ENCODE results near the gene CCDC28B.

Gene CCDC28B

DNA sequence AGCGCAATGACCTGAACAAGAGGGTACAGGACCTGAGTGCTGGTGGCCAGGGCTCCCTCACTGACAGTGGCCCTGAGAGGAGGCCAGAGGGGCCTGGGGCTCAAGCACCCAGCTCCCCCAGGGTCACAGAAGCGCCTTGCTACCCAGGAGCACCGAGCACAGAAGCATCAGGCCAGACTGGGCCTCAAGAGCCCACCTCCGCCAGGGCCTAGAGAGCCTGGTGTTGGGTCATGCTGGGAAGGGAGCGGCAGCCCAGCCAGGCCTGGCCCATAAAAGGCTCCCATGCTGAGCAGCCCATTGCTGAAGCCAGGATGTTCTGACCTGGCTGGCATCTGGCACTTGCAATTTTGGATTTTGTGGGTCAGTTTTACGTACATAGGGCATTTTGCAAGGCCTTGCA, 5.4 kb upstream of the CCDC28B start:
- no peak for DNase-seq (ENCODE audit: low spot score)

DNA sequence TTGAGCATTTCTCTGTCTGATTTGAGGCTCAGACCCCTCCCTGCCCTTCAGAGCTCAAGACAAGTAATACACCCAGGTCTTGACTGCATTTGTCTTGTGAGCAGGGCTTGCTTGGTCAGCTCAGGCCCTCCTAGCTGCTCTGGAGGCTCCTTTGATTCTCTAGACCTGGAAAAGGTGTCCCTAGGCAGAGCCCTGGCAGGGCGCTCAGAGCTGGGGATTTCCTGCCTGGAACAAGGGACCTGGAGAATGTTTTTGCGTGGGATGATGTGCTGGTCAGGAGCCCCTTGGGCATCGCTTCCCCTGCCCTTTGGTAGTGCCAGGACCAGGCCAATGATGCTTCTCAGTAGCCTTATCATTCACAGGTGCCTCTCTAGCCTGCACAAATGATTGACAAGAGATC, 4.9 kb upstream of the CCDC28B start:
- DNase-seq (ENCODE audit: low spot score) = no peak

DNA sequence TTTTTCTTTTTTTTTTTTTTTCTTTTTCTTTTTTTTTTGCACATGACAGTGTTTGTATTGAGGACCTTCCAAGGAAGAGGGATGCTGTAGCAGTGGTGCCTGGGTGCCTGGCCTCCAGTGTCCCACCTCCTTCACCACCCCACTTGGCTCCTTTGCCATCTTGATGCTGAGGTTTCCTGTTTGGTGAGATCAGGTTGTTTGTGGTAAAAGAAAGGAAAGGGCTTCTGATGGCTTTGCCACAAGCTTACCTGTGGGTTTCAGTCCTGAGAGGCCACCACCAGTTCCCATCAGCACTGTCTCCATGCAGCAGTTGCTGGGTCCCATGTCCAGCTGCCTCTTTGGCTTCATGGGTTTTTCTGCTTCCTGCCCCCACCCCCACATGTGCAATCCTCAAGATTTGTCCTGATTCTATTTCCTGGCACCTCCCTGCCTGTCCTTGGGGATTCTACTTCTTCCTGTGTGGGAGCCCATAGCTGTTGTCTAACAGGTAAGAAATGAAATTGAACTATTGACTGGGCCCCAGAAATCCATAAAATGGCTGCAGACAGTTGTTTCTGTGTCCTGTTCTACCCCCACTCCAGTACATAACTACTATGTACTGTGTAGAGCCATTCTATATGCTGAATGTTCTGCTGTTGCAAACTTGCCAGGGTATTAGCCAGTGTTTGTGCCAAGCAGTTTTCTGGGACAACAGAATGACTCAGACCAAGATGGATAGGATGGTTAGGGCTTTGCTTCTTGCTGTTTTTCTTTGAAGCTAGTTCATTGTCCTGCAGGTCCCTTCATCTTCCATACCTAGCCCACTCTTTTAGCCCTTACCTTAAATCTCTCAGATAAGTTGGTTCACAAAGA, 4.2 kb upstream of the CCDC28B start:
- DNase-seq (ENCODE audit: low spot score) = no peak

DNA sequence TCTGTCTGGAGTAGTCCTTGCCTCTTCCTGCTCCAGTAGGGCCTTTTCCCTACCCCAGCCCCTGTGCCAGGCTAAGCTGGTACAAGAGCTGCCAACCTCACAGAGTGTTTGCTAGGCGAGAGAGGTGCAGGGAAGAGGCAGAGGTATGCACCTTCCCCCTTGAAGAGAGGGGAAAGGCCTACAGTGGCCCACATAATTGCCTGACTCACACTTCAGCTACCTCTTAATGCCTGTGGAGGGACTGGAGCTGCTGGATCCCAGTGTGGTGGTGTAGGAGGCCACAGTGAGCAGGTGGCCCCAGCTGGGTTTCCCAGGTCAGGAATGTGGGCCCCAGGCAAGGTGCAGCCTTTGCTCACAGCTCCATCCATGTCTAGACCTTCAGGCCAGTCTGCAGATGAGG, 3.3 kb upstream of the CCDC28B start:
- DNase-seq (ENCODE audit: low spot score) = no peak

DNA sequence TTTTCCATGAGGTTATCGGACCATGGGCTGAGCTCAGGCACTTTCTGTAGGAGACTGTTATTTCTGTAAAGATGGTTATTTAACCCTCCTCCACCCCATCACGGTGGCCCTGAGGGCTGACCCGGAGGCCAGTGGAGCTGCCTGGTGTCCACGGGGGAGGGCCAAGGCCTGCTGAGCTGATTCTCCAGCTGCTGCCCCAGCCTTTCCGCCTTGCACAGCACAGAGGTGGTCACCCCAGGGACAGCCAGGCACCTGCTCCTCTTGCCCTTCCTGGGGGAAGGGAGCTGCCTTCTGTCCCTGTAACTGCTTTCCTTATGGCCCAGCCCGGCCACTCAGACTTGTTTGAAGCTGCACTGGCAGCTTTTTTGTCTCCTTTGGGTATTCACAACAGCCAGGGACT, 2.6 kb upstream of the CCDC28B start:
- DNase-seq (ENCODE audit: low spot score) = no peak

DNA sequence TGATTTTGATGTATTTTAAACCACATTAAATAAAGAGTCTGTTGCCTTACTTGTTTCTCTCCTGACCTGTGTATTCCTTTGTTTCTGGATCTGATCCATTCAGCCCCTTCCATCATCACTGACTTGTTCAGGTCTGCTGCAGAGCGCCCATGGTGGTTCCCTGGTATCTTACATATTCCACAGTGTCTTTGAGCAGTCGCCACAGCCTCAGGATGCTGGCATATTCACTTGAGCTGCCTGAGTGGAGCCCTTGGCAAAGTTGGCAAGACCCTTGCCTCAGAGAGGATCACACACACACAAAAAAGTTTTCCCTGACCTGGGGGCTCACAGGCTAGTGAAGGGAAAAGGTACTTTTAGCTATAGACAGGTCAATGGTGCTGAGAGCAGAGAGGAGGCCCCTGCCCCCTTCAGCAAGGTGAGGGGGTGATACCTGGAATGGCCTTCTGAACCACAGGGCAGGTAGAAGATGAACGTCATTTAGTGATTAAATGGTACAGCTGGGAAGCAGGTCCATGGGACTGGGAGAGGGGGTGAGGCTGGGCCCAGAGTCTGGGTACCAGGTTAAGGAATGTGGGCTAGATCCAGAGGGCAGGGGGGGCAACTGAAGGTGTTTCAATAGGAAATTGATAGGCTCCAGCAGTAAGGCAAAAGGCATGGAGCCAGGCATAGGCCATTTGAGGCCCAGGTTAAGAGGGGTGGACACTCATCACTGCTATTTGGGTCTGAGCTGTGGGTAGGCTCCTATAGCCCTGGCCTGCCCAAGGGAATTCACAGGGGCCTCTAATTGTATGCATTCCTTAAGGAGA, 2.0 kb upstream of the CCDC28B start:
- no peak for DNase-seq (ENCODE audit: low spot score)

DNA sequence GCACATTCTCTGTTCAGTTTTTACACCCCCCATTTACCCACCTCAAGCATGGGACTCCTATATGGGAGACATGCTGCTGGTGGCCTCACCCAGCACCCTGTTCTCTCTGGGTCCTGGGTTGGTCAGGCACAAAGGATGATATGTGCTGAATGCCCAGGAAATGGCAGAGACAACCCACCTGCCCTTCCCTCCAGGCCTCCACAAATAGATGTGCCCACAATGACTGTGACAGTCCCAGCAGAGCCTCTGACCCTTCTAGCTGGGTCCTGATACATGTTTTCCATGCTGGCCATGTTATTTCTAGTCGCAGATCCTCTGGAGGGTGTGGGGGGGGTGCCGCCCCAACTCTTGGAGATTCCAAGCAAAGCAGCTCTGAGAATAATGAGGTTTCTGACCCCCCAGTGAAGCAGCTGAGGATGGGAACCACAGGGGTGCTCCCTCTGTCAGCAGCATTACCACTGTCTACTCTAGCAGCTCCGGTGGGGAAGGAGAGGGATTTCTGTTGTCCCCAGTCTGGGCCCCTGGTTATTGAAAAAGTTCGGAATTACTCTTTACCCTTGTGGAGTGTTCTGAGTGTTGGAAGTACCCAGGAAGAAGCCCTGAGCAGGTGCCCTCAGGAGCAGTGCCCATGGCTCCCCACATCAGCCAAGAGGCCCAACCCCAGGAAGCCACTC, 1.2 kb upstream of the CCDC28B start:
- no peak for DNase-seq (ENCODE audit: low spot score)

DNA sequence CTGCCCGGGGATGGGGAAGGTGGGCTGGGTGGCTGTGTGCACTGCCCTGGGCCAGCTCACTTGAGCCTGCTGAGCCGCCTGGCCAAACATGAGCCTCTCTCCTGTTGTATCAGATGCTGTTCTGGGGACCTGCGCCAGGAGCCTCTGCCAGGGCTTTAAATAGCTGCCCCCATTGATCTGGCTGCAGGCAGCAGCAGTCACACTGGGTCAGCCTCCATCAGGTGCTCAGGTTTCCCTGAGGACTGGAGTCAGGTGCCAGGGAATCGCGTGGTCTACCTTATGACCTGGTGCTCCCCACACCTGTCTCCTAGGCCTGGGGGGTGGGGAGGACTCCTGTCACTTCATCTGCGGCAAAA, 700 bp upstream of the CCDC28B start:
- DNase-seq (ENCODE audit: low spot score) = no peak

DNA sequence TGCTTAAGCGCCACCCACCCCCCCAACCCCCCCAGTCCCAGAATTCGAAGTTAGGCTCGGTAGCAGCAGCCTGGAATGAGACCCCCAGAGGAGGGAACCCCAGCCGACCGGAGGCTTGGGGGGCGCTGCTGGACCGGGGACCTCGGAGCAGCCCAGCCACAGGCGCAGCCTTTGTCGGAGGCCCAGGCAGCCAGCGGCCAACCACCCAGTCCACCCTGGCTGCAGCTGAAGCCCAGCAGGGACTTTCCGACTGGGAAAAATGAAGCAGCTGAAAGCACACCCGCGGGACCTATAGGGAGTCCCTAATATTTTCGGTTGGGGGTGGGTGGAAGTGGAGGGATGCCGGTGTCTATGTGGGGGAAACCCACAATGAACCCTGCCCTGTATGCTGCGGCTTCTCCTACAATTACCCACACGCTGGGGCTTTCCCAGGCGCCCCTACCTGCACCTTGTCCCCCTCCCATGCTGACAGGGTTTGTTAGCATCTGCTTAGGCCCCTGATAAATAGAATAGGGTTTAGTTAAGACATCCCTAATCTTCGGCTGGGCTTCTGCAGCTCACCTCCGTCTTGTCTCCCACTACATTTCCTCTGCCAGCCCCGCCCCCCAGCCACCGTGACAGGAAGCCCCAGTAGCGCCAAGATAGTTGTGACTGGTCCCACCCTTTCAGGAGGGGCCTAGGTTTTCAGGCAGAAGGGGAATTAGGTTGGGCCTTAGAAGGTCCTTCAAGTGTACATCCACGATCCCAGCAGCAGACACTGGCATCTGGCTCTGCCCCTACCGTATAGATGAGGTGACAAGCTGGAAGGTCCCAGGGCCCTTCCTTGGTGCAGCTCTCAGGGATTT, 838 bp downstream of the CCDC28B start:
- peak; percentile 63 for DNase-seq (ENCODE audit: low spot score)

DNA sequence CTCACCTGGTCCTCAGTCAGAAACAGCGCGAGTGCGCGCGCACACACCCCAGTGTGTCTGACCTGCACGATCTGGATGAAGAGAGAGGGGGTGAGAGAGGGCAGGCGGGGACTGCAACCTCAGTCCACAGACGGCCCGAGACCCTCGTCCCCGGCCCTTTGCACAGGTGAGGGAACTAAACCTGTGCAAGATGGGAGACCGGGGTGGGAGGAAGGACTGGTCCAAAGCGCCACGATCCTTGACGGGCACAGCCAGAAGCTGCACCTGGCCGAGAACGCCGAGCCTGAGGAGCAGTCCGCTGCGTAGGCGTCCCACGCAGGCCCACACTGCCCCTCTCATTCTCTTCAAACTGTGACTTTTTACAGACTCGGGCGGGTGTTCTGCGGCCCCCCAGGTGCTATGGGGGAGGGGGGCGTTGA, 4.6 kb downstream of the CCDC28B start:
- no peak for DNase-seq (ENCODE audit: low spot score)

DNA sequence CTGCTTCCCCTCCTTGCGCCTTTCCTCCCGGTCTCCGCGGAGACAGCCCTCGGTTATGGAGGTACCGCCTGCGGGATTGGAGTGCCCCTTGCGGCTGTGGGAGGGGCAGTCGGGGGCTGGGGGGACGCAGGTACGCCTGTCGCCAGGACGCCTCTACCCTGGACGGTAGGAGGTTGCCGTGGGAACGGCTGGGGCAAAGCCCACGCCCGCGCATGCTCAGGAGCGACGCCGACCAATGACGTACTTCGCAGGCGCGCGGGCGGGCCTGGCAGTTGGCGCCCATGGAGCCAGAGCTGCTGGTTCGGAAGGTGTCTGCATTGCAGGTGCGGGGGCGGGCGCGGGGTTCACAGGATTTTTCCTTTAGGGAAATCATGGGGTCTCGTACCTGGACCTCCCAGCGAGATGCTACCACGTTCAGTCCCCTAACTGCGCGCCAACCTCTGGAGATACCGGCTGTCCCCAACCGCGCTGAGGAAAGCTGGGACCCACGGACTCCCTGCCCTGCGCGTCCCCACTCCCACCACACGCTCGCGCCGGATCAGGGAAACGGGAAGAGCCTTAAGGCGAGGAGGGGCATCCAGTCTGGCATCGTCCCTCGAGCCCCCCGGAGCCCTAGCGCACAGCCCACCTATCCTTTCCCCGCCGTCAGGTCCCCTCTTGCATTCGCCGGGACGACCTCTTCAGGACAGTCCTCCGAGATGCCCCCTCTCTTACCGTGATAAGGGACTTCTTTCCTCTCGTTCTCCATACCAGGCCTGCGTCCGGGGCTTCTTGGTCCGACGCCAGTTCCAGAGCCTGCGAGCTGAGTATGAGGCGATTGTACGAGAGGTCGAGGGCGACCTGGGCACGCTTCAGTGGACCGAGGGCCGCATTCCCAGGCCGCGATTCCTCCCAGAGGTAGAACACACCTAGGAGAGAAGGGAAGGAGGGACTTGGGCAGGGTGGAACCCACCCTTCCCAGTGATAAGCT, 5.3 kb downstream of the CCDC28B start, which contains the start of gene IQCC:
TSS of gene IQCC (plus strand) at position 271 of the 970 bp plus-strand sequence. CDS start at position 282, 11 bp downstream.
- DNase-seq (ENCODE audit: low spot score) = peak; percentile 93

DNA sequence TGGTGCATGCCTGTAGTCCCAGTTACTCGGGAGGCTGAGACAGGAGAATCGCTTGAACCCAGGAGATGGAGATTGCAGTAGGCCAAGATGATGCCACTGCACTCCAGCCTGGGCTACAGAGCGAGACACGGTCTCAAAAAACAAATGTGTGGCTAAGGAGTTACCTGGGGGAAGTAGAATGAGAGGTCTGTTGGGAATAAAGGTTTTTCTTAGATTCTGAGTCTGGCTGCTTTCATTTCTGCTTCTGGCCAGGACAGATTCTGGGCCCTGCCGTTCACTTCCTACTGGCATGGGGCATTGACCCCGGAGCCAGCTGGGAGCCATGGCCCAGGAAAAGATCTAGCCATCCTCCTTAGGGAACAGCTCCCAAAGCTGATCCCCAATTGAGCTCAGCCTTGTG, 8.1 kb downstream of the CCDC28B start:
- no peak for DNase-seq (ENCODE audit: low spot score)

DNA sequence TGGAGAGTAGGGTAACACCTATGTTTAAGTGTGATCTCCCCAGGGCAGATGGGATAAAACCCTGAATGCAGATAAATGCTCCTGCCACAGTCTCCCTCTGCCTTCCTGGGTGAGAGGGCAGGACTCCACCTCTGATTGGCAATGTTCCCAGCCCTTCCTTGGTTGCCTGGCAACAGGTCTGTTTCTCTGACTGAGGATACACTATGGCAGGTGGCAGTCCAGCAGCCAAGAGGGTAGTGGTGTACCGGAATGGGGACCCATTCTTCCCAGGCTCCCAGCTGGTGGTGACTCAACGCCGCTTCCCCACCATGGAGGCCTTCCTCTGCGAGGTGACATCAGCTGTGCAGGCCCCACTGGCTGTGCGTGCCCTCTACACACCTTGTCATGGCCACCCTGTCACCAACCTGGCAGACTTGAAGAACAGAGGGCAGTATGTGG, 8.5 kb downstream of the CCDC28B start, which contains the start of gene DCDC2B:
TSS of gene DCDC2B (plus strand) at position 199 of the 438 bp plus-strand sequence. CDS start at position 204, 5 bp downstream.
- peak; percentile 78 for DNase-seq (ENCODE audit: low spot score)

DNA sequence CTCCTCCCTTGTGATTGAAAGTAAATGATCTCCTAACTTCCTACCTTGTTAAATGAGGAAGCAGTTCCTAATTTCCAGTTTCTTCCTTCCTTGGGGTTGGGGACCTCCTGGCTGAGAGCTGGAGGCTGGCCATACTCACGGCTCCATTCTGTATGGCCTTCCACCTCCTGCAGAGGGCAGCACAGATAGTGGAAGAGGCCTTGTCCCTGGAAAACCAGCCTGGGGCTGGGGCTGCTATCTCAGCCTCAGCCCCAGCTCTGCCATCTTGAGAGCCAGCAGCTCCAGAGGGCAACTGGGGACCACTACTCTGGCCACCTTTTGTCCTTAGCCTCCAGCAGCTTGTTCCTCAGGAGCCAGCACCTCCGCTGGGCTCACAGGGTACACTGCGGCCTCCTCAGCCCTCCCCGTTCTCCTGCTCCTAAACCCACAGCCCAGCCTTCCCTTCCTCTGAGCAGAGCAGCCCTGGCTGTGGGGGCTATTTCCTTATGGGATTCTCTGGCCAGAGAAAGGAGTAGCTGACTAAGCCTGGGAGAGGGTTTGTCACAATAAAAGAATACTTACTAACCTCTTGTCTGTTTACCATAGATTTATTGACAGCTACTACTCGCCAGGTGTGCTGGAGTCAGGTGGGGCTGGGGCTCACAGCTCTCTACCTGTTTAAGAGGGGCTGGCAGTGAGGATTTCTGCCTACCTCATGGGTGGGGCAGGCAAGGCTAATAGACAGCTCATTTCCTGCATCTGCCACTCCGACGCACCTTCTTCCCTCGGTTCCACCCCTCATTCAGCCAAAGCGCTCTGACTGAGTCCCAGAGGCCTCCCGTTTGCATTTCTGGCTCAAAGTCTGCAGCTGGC, 15.5 kb downstream of the CCDC28B start:
- peak; percentile 81 for DNase-seq (ENCODE audit: low spot score)

DNA sequence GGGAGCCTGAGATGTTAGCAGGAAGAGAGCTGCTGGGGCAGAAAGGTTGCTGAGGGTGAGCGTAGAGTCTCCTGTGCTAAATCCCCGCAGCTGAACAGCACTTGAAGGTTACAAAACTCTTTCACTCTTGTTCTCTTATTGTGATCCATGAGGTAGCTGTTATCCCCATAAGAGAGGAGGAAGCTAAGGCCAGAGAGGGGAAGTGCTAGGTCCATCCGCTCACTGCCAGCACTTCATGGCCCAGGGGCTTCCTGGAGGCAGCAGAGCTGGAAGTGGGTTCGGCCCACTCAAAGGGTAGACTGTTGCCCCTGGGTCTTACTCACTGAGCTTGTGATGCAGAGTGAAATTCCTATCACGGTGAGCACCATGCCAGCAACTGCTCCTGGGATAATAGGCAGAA, 16.2 kb downstream of the CCDC28B start:
- no peak for DNase-seq (ENCODE audit: low spot score)

DNA sequence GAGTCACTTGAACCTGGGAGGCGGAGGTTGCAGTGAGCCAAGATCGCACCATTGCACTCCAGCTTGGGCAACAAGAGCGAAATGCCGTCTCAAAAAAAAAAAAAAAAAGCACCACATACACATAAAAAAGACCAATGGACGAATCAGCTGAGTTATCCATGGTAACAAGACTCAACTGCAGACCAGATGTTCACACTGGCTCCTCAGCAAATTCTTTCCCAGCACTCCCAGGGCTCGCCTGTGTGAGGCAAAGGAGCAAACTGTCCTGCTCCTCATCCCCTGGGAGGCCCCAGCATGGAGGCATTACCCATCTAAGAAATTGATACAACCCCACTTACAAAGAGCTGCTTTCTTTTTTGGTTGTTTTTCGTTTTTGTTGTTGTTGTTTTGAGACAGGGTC, 18.6 kb downstream of the CCDC28B start:
- no peak for DNase-seq (ENCODE audit: low spot score)

DNA sequence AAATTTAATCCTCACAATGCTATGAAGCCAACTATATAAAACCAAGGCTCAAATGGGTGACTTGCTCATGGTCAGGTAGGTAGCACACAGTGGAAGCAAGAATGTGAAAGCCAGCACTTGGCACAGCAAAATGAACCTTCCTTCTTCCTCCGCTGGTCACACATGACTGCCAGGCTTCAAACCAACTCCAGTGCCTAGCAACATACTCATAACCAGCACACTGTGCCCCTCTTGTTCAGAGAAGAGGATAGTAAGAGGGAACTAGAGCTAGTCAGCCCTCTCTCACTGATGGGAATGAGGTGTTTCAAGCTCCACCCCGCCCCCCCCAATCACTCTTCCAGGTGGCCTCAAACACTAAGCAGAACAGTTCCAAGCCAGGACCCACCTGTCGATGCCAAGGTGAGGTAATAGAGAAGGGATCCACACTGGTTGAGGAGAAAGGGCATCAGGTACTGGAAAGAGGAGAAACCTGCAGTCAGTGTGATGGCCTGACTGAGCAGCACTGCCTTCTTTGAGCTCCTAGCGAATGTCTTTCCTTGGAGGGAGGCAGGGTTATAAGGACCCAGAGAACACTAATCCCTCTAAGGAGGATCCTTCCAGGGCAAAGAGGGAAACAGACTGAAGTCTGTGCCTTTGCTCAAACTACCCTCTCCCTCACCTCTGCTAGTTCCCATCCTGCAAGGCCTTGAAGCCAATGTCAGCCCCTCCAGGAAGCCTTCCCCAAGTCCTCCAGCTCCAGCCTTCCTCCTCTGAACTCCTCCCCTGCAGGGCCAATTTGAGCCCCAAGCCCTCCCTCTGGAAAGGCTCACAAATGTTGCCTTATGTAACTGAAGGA, 20.6 kb downstream of the CCDC28B start:
- no peak for DNase-seq (ENCODE audit: low spot score)

DNA sequence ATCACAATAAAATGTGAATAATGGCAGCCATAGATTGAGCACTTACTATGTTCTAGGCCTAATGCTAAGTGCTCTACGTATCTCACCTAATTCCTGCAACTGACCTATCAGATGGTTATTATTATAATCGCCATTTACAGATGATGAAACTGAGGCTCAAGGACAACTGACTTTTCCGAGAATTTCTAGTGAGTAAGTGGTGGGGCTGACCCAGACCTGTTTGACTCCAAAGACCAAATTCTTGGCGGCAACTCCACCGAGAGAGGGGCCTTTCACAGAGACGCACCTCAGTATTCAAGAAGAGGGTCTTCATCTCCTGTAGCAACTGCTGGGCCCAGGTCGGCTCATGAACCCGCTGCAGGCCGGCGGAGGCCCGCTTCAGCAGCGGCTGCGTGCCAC, 21.2 kb downstream of the CCDC28B start:
- DNase-seq (ENCODE audit: low spot score) = no peak
